ENCODE measurements around the gene HK3.
"Not testable (repeated sequence)": the region's sequence is repeated elsewhere in the genome, so short reads cannot be mapped to it uniquely, and the experiment has no call there.

Gene HK3

DNA sequence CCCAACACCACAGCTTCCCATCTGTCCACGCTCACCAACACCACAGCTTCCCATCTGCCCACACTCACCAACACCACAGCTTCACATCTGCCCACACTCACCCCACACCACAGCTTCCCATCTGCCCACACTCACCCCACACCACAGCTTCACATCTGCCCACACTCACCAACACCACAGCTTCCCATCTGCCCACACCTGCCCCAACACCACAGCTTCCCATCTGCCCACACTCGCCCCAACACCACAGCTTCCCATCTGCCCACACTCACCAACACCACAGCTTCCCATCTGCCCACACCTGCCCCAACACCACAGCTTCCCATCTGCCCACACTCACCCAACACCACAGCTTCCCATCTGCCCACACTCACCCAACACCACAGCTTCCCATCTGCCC is 26.6 kb downstream of the HK3 start:
- H3K4me1 ChIP-seq (ENCODE audit: control insufficient read depth, insufficient read depth, low read length); H3K9ac ChIP-seq (ENCODE audit: low read depth, low read length); H3K27me3 ChIP-seq (ENCODE audit: control insufficient read depth, insufficient read depth, low read length); H3K9me3 ChIP-seq (ENCODE audit: control insufficient read depth, insufficient read depth, low read length); H3K4me3 ChIP-seq (ENCODE audit: low read depth, low read length); H3K36me3 ChIP-seq (ENCODE audit: control insufficient read depth, insufficient read depth, low read length): not testable (repeated sequence)

DNA sequence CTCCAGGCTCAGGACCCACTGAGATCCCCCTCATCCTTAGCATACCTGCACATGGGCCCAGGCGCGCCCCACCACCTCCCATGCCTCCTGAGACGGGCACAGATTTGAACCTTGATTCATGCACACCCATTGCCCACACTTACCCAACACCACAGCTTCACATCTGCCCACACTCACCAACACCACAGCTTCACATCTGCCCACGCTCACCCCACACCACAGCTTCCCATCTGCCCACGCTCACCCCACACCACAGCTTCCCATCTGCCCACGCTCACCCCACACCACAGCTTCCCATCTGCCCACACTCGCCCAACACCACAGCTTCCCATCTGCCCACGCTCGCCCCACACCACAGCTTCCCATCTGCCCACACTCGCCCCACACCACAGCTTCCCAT is 28.5 kb downstream of the HK3 start:
- not testable (repeated sequence) for H3K9me3 ChIP-seq (ENCODE audit: control insufficient read depth, insufficient read depth, low read length); H3K9ac ChIP-seq (ENCODE audit: low read depth, low read length); H3K27me3 ChIP-seq (ENCODE audit: control insufficient read depth, insufficient read depth, low read length); H3K4me1 ChIP-seq (ENCODE audit: control insufficient read depth, insufficient read depth, low read length); H3K4me3 ChIP-seq (ENCODE audit: low read depth, low read length); H3K36me3 ChIP-seq (ENCODE audit: control insufficient read depth, insufficient read depth, low read length)

DNA sequence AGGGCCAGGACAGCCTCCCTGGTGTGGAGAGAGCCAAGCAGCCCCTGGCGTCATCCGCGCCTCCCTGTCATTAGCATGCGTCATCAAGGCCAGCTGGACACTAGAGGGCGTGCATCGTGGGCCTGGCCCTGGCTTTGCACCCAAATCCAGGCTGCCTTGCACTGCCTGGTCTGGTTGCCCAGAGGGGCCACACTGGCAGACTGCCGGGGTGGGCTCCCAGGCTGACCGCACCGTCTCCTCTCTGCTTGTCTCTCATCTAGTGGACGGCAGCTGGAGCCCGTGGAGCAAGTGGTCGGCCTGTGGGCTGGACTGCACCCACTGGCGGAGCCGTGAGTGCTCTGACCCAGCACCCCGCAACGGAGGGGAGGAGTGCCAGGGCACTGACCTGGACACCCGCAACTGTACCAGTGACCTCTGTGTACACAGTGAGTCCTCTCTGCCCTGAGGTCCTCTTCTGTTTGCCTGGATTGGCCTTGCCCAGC is 29.0 kb downstream of the HK3 start:
- H3K27me3 ChIP-seq (ENCODE audit: control insufficient read depth, insufficient read depth, low read length) = no peaks in the 10 kb centered on the region
- H3K9ac ChIP-seq (ENCODE audit: low read depth, low read length) = no peak overlapping the region
- no peaks in the 10 kb centered on the region for H3K4me1 ChIP-seq (ENCODE audit: control insufficient read depth, insufficient read depth, low read length)
- no peak overlapping the region for H3K4me3 ChIP-seq (ENCODE audit: low read depth, low read length)
- no peaks in the 10 kb centered on the region for H3K36me3 ChIP-seq (ENCODE audit: control insufficient read depth, insufficient read depth, low read length)
- H3K9me3 ChIP-seq (ENCODE audit: control insufficient read depth, insufficient read depth, low read length) = no peaks in the 10 kb centered on the region

DNA sequence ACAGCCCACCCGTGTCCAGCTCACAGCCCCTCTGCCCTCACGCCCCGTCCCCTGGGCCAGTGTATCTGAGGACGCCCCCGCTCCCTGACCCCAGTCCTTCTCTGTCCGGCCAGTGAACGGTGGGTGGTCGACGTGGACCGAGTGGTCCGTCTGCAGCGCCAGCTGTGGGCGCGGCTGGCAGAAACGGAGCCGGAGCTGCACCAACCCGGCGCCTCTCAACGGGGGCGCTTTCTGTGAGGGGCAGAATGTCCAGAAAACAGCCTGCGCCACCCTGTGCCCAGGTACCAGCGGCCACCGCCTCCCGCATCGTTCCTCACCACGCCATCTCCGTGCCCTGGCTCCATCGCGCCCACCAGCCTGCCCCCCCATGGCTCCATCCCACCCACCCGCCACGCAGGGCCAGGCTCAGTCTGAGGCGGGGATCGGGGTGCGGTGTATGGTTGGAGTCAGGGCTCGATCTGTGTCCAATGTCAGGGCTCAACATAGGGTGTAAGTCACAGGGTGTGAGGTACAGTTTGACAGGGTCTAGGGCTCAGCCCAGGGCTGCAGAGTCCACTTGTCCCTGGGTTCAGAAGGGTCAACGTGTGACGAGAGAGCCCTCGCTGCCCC is 29.5 kb downstream of the HK3 start:
- Histone ChIP-seq H3K4me3 (ENCODE audit: low read depth, low read length) (no peak overlapping the region), H3K27me3 (ENCODE audit: control insufficient read depth, insufficient read depth, low read length) (no peaks in the 10 kb centered on the region), H3K36me3 (ENCODE audit: control insufficient read depth, insufficient read depth, low read length) (no peaks in the 10 kb centered on the region), H3K9ac (ENCODE audit: low read depth, low read length) (no peak overlapping the region), H3K9me3 (ENCODE audit: control insufficient read depth, insufficient read depth, low read length) (no peaks in the 10 kb centered on the region), H3K4me1 (ENCODE audit: control insufficient read depth, insufficient read depth, low read length) (no peaks in the 10 kb centered on the region)

DNA sequence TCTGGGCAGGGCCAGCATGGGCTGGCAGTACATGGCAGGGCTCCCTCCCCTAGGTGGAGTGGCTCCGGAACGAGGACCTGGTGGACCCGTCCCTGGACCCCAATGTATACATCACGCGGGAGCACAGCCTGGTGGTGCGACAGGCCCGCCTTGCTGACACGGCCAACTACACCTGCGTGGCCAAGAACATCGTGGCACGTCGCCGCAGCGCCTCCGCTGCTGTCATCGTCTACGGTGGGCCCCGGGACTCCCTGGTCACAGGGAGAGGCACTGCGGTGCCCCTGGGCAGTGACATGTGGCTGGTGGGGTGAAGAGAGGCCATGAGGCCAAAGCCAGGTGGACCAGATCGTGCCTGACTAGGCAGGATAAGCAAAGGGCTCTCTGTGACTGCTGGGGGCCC is 30.4 kb downstream of the HK3 start:
- Histone ChIP-seq H3K36me3 (ENCODE audit: control insufficient read depth, insufficient read depth, low read length) (no peaks in the 10 kb centered on the region), H3K27me3 (ENCODE audit: control insufficient read depth, insufficient read depth, low read length) (no peaks in the 10 kb centered on the region), H3K9me3 (ENCODE audit: control insufficient read depth, insufficient read depth, low read length) (no peaks in the 10 kb centered on the region), H3K4me1 (ENCODE audit: control insufficient read depth, insufficient read depth, low read length) (no peaks in the 10 kb centered on the region), H3K9ac (ENCODE audit: low read depth, low read length) (no peak overlapping the region), H3K4me3 (ENCODE audit: low read depth, low read length) (no peak overlapping the region)

GRCh38 chr5:176868126-176868525 is 31.0 kb downstream of the HK3 start:
- Histone ChIP-seq H3K9me3 (ENCODE audit: control insufficient read depth, insufficient read depth, low read length) (no peaks in the 10 kb centered on the region), H3K4me3 (ENCODE audit: low read depth, low read length) (no peak overlapping the region), H3K36me3 (ENCODE audit: control insufficient read depth, insufficient read depth, low read length) (no peaks in the 10 kb centered on the region), H3K4me1 (ENCODE audit: control insufficient read depth, insufficient read depth, low read length) (peaks cover under 1% of the 10 kb centered on the region), H3K27me3 (ENCODE audit: control insufficient read depth, insufficient read depth, low read length) (no peaks in the 10 kb centered on the region), H3K9ac (ENCODE audit: low read depth, low read length) (no peak overlapping the region)

GRCh38 chr5:176866707-176867310 is 32.3 kb downstream of the HK3 start:
- H3K9me3 ChIP-seq (ENCODE audit: control insufficient read depth, insufficient read depth, low read length) = no peaks in the 10 kb centered on the region
- no peak overlapping the region for H3K9ac ChIP-seq (ENCODE audit: low read depth, low read length)
- H3K36me3 ChIP-seq (ENCODE audit: control insufficient read depth, insufficient read depth, low read length) = no peaks in the 10 kb centered on the region
- H3K4me3 ChIP-seq (ENCODE audit: low read depth, low read length) = no peak overlapping the region
- peaks cover 3% of the 10 kb centered on the region for H3K4me1 ChIP-seq (ENCODE audit: control insufficient read depth, insufficient read depth, low read length)
- H3K27me3 ChIP-seq (ENCODE audit: control insufficient read depth, insufficient read depth, low read length) = no peaks in the 10 kb centered on the region

- H3K36me3 ChIP-seq (ENCODE audit: control insufficient read depth, insufficient read depth, low read length) = no peaks in the 10 kb centered on the region
- no peaks in the 10 kb centered on the region for H3K27me3 ChIP-seq (ENCODE audit: control insufficient read depth, insufficient read depth, low read length)
- no peaks in the 10 kb centered on the region for H3K9me3 ChIP-seq (ENCODE audit: control insufficient read depth, insufficient read depth, low read length)
- H3K4me1 ChIP-seq (ENCODE audit: control insufficient read depth, insufficient read depth, low read length) = peaks cover 3% of the 10 kb centered on the region
- no peak overlapping the region for H3K9ac ChIP-seq (ENCODE audit: low read depth, low read length)
- no peak overlapping the region for H3K4me3 ChIP-seq (ENCODE audit: low read depth, low read length)
These were observed 33.2 kb downstream of the HK3 start for GRCh38 chr5:176865964-176866363.

DNA sequence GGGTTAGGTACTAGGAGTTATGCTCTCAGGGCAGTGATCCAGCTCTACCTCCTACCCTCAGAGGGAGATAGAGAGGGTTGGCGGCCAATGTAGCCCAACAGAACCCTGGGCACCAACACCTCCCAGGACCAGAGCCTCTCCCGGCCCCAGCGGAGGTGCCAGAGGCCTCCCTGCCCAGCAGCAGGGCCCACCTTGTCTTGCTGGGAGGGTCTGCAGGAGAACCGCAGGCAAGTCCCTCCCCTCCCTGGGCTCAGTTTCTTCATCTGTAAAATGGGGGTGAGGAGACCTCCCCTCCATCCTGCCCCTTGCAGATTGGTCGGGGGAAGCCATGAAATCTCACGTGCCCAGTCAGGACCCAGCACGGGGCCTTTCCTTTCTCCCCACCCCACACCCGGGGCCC is 34.4 kb downstream of the HK3 start:
- H3K36me3 ChIP-seq (ENCODE audit: control insufficient read depth, insufficient read depth, low read length) = no peaks in the 10 kb centered on the region
- no peak overlapping the region for H3K4me3 ChIP-seq (ENCODE audit: low read depth, low read length)
- peaks cover 3% of the 10 kb centered on the region for H3K4me1 ChIP-seq (ENCODE audit: control insufficient read depth, insufficient read depth, low read length)
- no peak overlapping the region for H3K9ac ChIP-seq (ENCODE audit: low read depth, low read length)
- no peaks in the 10 kb centered on the region for H3K9me3 ChIP-seq (ENCODE audit: control insufficient read depth, insufficient read depth, low read length)
- H3K27me3 ChIP-seq (ENCODE audit: control insufficient read depth, insufficient read depth, low read length) = no peaks in the 10 kb centered on the region

GRCh38 chr5:176863765-176864098 is 35.4 kb downstream of the HK3 start:
- Histone ChIP-seq H3K4me1 (ENCODE audit: control insufficient read depth, insufficient read depth, low read length) (peaks cover 3% of the 10 kb centered on the region), H3K27me3 (ENCODE audit: control insufficient read depth, insufficient read depth, low read length) (no peaks in the 10 kb centered on the region), H3K4me3 (ENCODE audit: low read depth, low read length) (no peak overlapping the region), H3K36me3 (ENCODE audit: control insufficient read depth, insufficient read depth, low read length) (no peaks in the 10 kb centered on the region), H3K9ac (ENCODE audit: low read depth, low read length) (no peak overlapping the region), H3K9me3 (ENCODE audit: control insufficient read depth, insufficient read depth, low read length) (no peaks in the 10 kb centered on the region)

- Histone ChIP-seq H3K4me1 (ENCODE audit: control insufficient read depth, insufficient read depth, low read length) (peaks cover 3% of the 10 kb centered on the region), H3K4me3 (ENCODE audit: low read depth, low read length) (no peak overlapping the region), H3K27me3 (ENCODE audit: control insufficient read depth, insufficient read depth, low read length) (no peaks in the 10 kb centered on the region), H3K36me3 (ENCODE audit: control insufficient read depth, insufficient read depth, low read length) (no peaks in the 10 kb centered on the region), H3K9ac (ENCODE audit: low read depth, low read length) (no peak overlapping the region), H3K9me3 (ENCODE audit: control insufficient read depth, insufficient read depth, low read length) (no peaks in the 10 kb centered on the region)
These were observed 35.9 kb downstream of the HK3 start for GRCh38 chr5:176863041-176863764.

GRCh38 chr5:176862330-176862995 is 36.7 kb downstream of the HK3 start:
- no peak overlapping the region for H3K4me3 ChIP-seq (ENCODE audit: low read depth, low read length)
- H3K9ac ChIP-seq (ENCODE audit: low read depth, low read length) = no peak overlapping the region
- H3K27me3 ChIP-seq (ENCODE audit: control insufficient read depth, insufficient read depth, low read length) = no peaks in the 10 kb centered on the region
- H3K9me3 ChIP-seq (ENCODE audit: control insufficient read depth, insufficient read depth, low read length) = no peaks in the 10 kb centered on the region
- H3K4me1 ChIP-seq (ENCODE audit: control insufficient read depth, insufficient read depth, low read length) = peaks cover 3% of the 10 kb centered on the region
- no peaks in the 10 kb centered on the region for H3K36me3 ChIP-seq (ENCODE audit: control insufficient read depth, insufficient read depth, low read length)

Data from iPS-15b (cell line).